WTC11 (cell line): ENCODE measurements around the gene PTAR1.

Source experiments
- ATF3 ChIP-seq: sonication (generic); formaldehyde crosslinking; conservative IDR thresholded peaks from 2 replicates; pipeline ENCODE4 v1.8.1; 2022; ENCODE audit warnings: mild to moderate bottlenecking, missing genetic modification reagents
- CREB1 ChIP-seq: sonication (generic); formaldehyde crosslinking; IDR thresholded peaks from 2 replicates; pipeline ENCODE4 v1.8.0; 2023; ENCODE audit warnings: mild to moderate bottlenecking, missing genetic modification reagents
- CTCF ChIP-seq: fragments of 200-600 bp; IDR thresholded peaks from 2 replicates; pipeline ENCODE4 v1.8.0; 2022; ENCODE audit warnings: antibody characterized with exemption
- NFYB ChIP-seq: sonication (generic); formaldehyde crosslinking; conservative IDR thresholded peaks from 2 replicates; pipeline ENCODE4 v1.8.0; 2022; ENCODE audit warnings: low read depth, missing genetic modification reagents
- NR2C2 ChIP-seq: sonication (generic); formaldehyde crosslinking; IDR thresholded peaks from 2 replicates; pipeline ENCODE4 v1.8.0; 2022; ENCODE audit warnings: mild to moderate bottlenecking, missing genetic modification reagents
- NR3C1 ChIP-seq: sonication (generic); formaldehyde crosslinking; conservative IDR thresholded peaks from 2 replicates; pipeline ENCODE4 v1.8.1; 2023; ENCODE audit warnings: low read depth, mild to moderate bottlenecking, missing genetic modification reagents
- ZNF423 ChIP-seq: fragments of 250-450 bp; sonication (Bioruptor Pico); IDR thresholded peaks from 2 replicates; pipeline ENCODE4 v2.1.2; 2022; ENCODE audit warnings: mild to moderate bottlenecking, moderate library complexity

- TF ChIP-seq CREB1 (CRISPR knock-in tag) (no peak), NR2C2 (CRISPR knock-in tag) (no peak), NR3C1 (no peak), CTCF (no peak), ZNF423 (no peak), NFYB (CRISPR knock-in tag) (no peak), ATF3 (no peak)
Observed at GRCh38 chr9:69719983-69720382, 39.8 kb downstream of the PTAR1 start.
